ENCODE data around the gene HDGFL2. TPM values are rescaled to one million over a fixed set of nuclear protein-coding genes. Genes with fewer than 3 reads are reported as not detected.
A peak's percentile ranks its signal among the peaks of the same experiment; 100 is the strongest.

HDGFL2 gene
- polyA plus RNA-seq, 3 donors, result 7.0 to 13.2 (median 10.5) TPM

DNA sequence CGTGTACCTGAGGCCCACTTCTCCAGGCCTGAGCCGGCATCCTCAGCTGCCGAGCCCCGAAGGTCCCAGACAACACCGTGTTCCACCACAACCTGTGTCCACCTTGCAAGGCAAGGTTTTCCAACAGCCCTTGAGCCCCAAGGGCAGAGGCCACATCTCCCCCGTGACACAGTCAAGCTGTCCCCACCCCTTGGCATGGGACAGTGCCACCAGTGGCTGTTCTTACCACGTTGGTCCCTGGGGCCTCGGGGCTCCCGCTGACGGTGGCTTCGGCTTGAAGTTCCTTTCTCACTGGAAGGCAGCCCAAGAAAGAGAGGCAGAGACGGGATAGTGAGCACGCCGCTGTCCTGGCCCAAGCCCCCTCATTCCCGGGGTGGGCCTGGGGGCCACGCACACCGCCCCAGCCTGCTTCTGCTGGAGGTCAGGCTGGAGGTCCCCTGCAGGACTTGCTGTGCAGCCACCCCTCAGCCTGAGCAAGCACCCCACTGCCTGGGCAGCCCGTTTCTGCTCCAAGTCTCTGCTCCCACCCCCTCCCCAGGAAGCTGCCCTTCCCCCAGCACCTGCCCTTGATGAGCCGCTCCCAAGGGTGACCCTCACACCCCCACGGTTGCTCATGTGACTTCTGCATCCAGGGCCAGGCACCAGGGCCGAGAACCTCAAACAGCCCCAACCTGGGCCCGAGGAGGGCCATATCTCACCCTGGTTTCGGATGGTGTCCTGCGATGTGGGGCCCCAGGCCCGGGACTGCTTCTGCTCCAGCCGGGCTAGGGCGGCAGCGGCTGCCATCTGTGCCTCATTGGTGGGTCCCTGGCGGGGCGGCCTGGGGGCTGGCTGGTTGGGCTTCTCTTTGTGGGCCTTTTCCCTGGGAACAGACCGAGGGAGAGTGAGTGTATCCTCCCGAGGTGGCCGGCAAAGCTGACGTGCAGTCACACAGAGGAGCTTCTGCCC lies 18.6 kb upstream of the HDGFL2 start:
- Mint-ChIP-seq H3K36me3 (peaks cover 39 to 66% of the 10 kb centered on the region in 2 donors), H3K27ac (no peak overlapping the region), H3K27me3 (ENCODE audit: low read depth in 3 of 3) (peaks cover 0 to 3% (median 1%) of the 10 kb centered on the region in 3 donors), H3K4me3 (no peak overlapping the region), H3K9me3 (no peaks in the 10 kb centered on the region), H3K4me1 (peaks cover 19% of the 10 kb centered on the region)
- DNase-seq, result no peak
- Histone ChIP-seq H3K9ac (ENCODE audit: insufficient read depth, low read length, poor library complexity, severe bottlenecking) (no peak overlapping the region), H3K9me3 (replicated peaks in 1 of 2; ENCODE audit: control insufficient read depth in 1 of 2, insufficient read depth in 1 of 2, low read length in 2 of 2) (no peaks in the 10 kb centered on the region), H3K4me2 (replicated peaks; ENCODE audit: extremely low read depth, low read length, poor library complexity, severe bottlenecking) (no peak overlapping the region), H4K20me1 (ENCODE audit: insufficient read depth, low read length) (peaks cover 72% of the 10 kb centered on the region), H3K79me2 (ENCODE audit: insufficient read depth, low read length) (peaks cover 23% of the 10 kb centered on the region), H3K36me3 (replicated peaks in 1 of 2; ENCODE audit: control insufficient read depth in 1 of 2, insufficient read depth in 2 of 2, low read length in 2 of 2) (peaks cover 45 to 63% of the 10 kb centered on the region in 2 donors), H2AFZ (ENCODE audit: insufficient read depth, low read depth, low read length, poor library complexity, severe bottlenecking) (no peak overlapping the region), H3K4me1 (ENCODE audit: control insufficient read depth in 1 of 2, insufficient read depth in 2 of 2, low read length in 2 of 2) (peaks cover 20 to 22% of the 10 kb centered on the region in 2 donors), H3K27me3 (ENCODE audit: control insufficient read depth in 2 of 2, insufficient read depth in 2 of 2, low read length in 2 of 2) (no peaks in the 10 kb centered on the region), H3K4me3 (replicated peaks in 1 of 3; ENCODE audit: low read depth in 2 of 3, low read length in 3 of 3) (no peak overlapping the region), H3K27ac (ENCODE audit: low read depth in 1 of 2, low read length in 2 of 2) (no peak overlapping the region)
- WGBS (ENCODE audit: insufficient coverage), result 87% methylated on average over 34 of the region's 34 CpGs
- intact Hi-C loops (cut with micrococcal nuclease), result no loop called here
- TF ChIP-seq, protein P1, sequence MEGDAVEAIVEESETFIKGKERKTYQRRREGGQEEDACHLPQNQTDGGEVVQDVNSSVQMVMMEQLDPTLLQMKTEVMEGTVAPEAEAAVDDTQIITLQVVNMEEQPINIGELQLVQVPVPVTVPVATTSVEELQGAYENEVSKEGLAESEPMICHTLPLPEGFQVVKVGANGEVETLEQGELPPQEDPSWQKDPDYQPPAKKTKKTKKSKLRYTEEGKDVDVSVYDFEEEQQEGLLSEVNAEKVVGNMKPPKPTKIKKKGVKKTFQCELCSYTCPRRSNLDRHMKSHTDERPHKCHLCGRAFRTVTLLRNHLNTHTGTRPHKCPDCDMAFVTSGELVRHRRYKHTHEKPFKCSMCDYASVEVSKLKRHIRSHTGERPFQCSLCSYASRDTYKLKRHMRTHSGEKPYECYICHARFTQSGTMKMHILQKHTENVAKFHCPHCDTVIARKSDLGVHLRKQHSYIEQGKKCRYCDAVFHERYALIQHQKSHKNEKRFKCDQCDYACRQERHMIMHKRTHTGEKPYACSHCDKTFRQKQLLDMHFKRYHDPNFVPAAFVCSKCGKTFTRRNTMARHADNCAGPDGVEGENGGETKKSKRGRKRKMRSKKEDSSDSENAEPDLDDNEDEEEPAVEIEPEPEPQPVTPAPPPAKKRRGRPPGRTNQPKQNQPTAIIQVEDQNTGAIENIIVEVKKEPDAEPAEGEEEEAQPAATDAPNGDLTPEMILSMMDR (IDR thresholded peaks at IDR 0.05), result no peak

DNA sequence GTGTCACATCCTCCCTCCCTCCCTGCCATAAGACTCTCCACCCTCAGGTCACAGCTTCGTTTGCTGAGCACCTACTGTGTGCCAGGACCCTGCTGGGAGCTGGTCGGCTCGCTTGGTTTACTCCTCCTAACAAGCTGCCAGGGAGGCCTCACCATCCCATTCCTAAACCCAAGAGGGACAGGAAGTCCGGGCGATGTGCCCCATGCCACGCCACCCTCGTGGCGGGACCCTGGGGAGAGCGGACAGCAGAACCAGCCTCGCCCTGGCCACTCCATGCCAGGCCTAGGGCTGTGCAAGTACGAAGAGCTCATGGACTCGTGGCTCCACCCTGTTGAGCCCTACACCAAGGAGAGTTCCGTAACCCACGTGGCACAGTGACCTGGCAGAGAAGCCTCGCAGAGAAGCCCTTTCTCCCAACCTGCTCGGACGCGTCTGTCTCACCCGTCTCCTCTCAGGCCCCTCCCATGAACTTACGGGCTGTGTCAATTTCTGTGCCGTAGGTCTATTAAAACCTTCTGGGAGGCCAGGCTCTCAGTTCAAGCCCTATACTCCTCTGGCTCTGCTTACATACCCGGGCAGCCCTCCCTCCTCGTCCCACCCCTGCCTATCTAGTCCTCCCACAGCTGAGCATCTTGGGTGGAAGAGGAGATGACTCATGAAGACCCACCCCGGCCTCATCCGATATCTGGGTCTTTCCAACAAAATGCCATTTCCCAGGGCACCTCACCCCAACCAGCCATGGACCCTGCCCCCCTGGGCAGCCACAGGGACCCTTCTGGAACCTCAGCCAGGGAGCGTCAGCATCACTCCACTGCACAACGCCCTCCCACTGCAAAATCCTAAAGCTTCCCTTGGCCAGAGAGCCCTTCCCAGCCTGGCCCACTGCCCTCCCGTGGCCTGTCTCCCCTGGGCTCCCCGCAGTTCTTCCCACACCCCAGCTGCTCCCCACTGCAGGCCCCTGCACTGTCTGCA lies 17.1 kb upstream of the HDGFL2 start:
- Mint-ChIP-seq H3K36me3 (peaks cover 28 to 50% of the 10 kb centered on the region in 2 donors), H3K27me3 (ENCODE audit: low read depth in 3 of 3) (peaks cover 0 to 1% (median 0%) of the 10 kb centered on the region in 3 donors), H3K9me3 (no peaks in the 10 kb centered on the region), H3K4me3 (peak overlapping the region in 1 of 2 donors; percentile 20), H3K4me1 (peaks cover 19% of the 10 kb centered on the region), H3K27ac (peak overlapping the region in 1 of 7 donors; percentile 50)
- peaks cover 20 to 22% of the 10 kb centered on the region in 2 donors for H3K4me1 ChIP-seq (ENCODE audit: control insufficient read depth in 1 of 2, insufficient read depth in 2 of 2, low read length in 2 of 2)
- H2AFZ ChIP-seq (ENCODE audit: insufficient read depth, low read depth, low read length, poor library complexity, severe bottlenecking), result no peak overlapping the region
- no peak overlapping the region for H3K4me3 ChIP-seq (replicated peaks in 1 of 3; ENCODE audit: low read depth in 2 of 3, low read length in 3 of 3)
- TF ChIP-seq, protein P1 (IDR thresholded peaks at IDR 0.05), result no peak
- H3K27me3 ChIP-seq (ENCODE audit: control insufficient read depth in 2 of 2, insufficient read depth in 2 of 2, low read length in 2 of 2), result no peaks in the 10 kb centered on the region
- peak overlapping the region; percentile 97 for H3K4me2 ChIP-seq (replicated peaks; ENCODE audit: extremely low read depth, low read length, poor library complexity, severe bottlenecking)
- peaks cover 58% of the 10 kb centered on the region for H4K20me1 ChIP-seq (ENCODE audit: insufficient read depth, low read length)
- H3K36me3 ChIP-seq (replicated peaks in 1 of 2; ENCODE audit: control insufficient read depth in 1 of 2, insufficient read depth in 2 of 2, low read length in 2 of 2), result peaks cover 32 to 48% of the 10 kb centered on the region in 2 donors
- no peak for DNase-seq
- H3K9ac ChIP-seq (ENCODE audit: insufficient read depth, low read length, poor library complexity, severe bottlenecking), result no peak overlapping the region
- intact Hi-C loops (cut with micrococcal nuclease), result loop anchor here (5.0 kb wide), 3 partner anchors 53 to 208 kb away; partner anchors contain the start of genes CHAF1A (in 1 of the 2), MPND (in 1 of the 2), SH3GL1 (in 1 of the 2) and YJU2 (in 1 of the 2)
- no peak overlapping the region for H3K27ac ChIP-seq (ENCODE audit: low read depth in 1 of 2, low read length in 2 of 2)
- WGBS (ENCODE audit: insufficient coverage), result 90% methylated on average over 24 of the region's 29 CpGs
- no peaks in the 10 kb centered on the region for H3K9me3 ChIP-seq (replicated peaks in 1 of 2; ENCODE audit: control insufficient read depth in 1 of 2, insufficient read depth in 1 of 2, low read length in 2 of 2)
- H3K79me2 ChIP-seq (ENCODE audit: insufficient read depth, low read length), result peaks cover 23% of the 10 kb centered on the region

Data from CD14-positive monocyte (primary cell).